Liver (tissue), 9 donors: ENCODE results near the gene HIP1. TPM values are rescaled to one million over a fixed set of nuclear protein-coding genes. Genes with fewer than 3 reads are reported as not detected.

Experiments used
- DNase-seq: peaks from one replicate; pipeline ENCODE4 v3.0.0-alpha.2; 2017; ENCODE audit warnings: low spot score
- H3K27ac ChIP-seq, 2 donors: one replicate each; pipeline ENCODE4 v1.7.0; 2013; ENCODE audit warnings: inconsistent platforms in 2 of 2, low read length in 2 of 2, control low read depth in 1 of 2, low read depth in 1 of 2, mild to moderate bottlenecking in 1 of 2
- H3K27me3 ChIP-seq, 4 donors: one replicate each; pipeline versions ENCODE4 v1.6.1 to v1.7.0; 2013; ENCODE audit warnings: low read length in 3 of 4, inconsistent platforms in 1 of 4, mild to moderate bottlenecking in 1 of 4, moderate library complexity in 1 of 4; ENCODE audit not compliant: control insufficient read depth in 4 of 4, insufficient read depth in 4 of 4
- H3K36me3 ChIP-seq, 4 donors: one replicate each; pipeline versions ENCODE4 v1.6.1 to v1.7.0; 2013; ENCODE audit warnings: low read length in 3 of 4, mild to moderate bottlenecking in 3 of 4, low read depth in 1 of 4, moderate library complexity in 1 of 4; ENCODE audit not compliant: control insufficient read depth in 4 of 4, insufficient read depth in 3 of 4
- H3K4me1 ChIP-seq, 4 donors: one replicate each; pipeline versions ENCODE4 v1.6.1 to v1.7.0; 2013; ENCODE audit warnings: low read length in 3 of 4, mild to moderate bottlenecking in 3 of 4, moderate library complexity in 1 of 4; ENCODE audit not compliant: control insufficient read depth in 4 of 4, insufficient read depth in 4 of 4
- H3K4me3 ChIP-seq, 3 donors: one replicate each; pipeline versions ENCODE4 v1.6.1 to v1.7.0; 2013; ENCODE audit warnings: low read length in 3 of 3, control low read depth in 1 of 3, low read depth in 1 of 3, mild to moderate bottlenecking in 1 of 3
- H3K9ac ChIP-seq, 2 donors: one replicate each; pipeline ENCODE4 v1.7.0; 2013; ENCODE audit warnings: low read length in 2 of 2, mild to moderate bottlenecking in 2 of 2, moderate library complexity in 2 of 2, control low read depth in 1 of 2, low read depth in 1 of 2
- H3K9me3 ChIP-seq, 4 donors: one replicate each; pipeline versions ENCODE4 v1.6.1 to v1.7.0; 2013; ENCODE audit warnings: low read length in 3 of 4; ENCODE audit not compliant: control insufficient read depth in 4 of 4
- ATF3 ChIP-seq: IDR thresholded peaks from 2 replicates; pipeline ENCODE4 v1.6.1; 2016; ENCODE audit warnings: antibody characterized with exemption
- CTCF ChIP-seq: fragments of 150-350 bp; IDR thresholded peaks from 2 replicates; pipeline ENCODE4 v1.5.1; 2017; ENCODE audit warnings: improper control_type of control experiment, low read depth, low read length; ENCODE audit not compliant: missing input control
- EGR1 ChIP-seq, 2 donors: IDR thresholded peaks; 2 replicates each; pipeline ENCODE4 v1.6.1; 2016 to 2018; ENCODE audit warnings: antibody characterized with exemption in 2 of 2, low read depth in 2 of 2
- FOXA1 ChIP-seq: IDR thresholded peaks from 2 replicates; pipeline ENCODE4 v1.6.1; 2016; ENCODE audit warnings: antibody characterized with exemption
- HNF4A ChIP-seq, 2 donors: conservative IDR thresholded peaks; 2 replicates each; pipeline ENCODE4 v1.6.1; 2016; ENCODE audit warnings: antibody characterized with exemption in 2 of 2, mild to moderate bottlenecking in 2 of 2
- HNF4G ChIP-seq: IDR thresholded peaks from 2 replicates; pipeline ENCODE4 v1.6.1; 2016; ENCODE audit warnings: antibody characterized with exemption
- JUND ChIP-seq, 2 donors: IDR thresholded peaks; 2 replicates each; pipeline ENCODE4 v1.6.1; 2016; ENCODE audit warnings: antibody characterized with exemption in 2 of 2
- MAX ChIP-seq: IDR thresholded peaks from 2 replicates; pipeline ENCODE4 v1.6.1; 2016; ENCODE audit warnings: antibody characterized with exemption
- NR2F2 ChIP-seq: IDR thresholded peaks from 2 replicates; pipeline ENCODE4 v1.6.1; 2016; ENCODE audit warnings: antibody characterized with exemption
- RAD21 ChIP-seq, 2 donors: IDR thresholded peaks; 2 replicates each; pipeline ENCODE4 v1.6.1; 2016; ENCODE audit warnings: antibody characterized with exemption in 2 of 2, mild to moderate bottlenecking in 2 of 2
- YY1 ChIP-seq: IDR thresholded peaks from 2 replicates; pipeline ENCODE4 v1.6.1; 2016; ENCODE audit warnings: antibody characterized with exemption, mild to moderate bottlenecking
- WGBS: extraction: QIAGEN DNeasy Blood & Tissue Kit; methylation state at CpG from one replicate; pipeline ENCODE4 v1.1.7; 2013; 5-methylcytosine and 5-hydroxymethylcytosine counted together
- polyA plus RNA-seq, 2 donors: library from polyadenylated mRNA; stranded (reverse) in 1 of 2; unstranded in 1 of 2; fragments of 200-250 nt in 1 of 2; fragments of >200 nt in 1 of 2; fragmentation: Nextera tagmentation in 1 of 2; extraction: Ambion mirVana in 1 of 2; gene quantifications; one replicate each; pipeline versions ENCODE4 v1.2.1 to v1.2.3, GENCODE V29; 2013 to 2015
- total RNA-seq, 2 donors: library from RNA; depleted of rRNA; stranded (reverse); fragments of >200 nt; gene quantifications; one replicate each; pipeline ENCODE4 v1.2.3, GENCODE V29; 2014
- donor health status: healthy.
- donor health status: healthy.
- donor health status: healthy.
- donor health status: healthy.
- donor health status: healthy.

HIP1 gene
- total and polyA plus RNA-seq, 4 donors, result 3.8 to 13.6 (median 7.8) TPM

GRCh38 chr7:75756206-75756990 lies 17.7 kb upstream of the HIP1 start:
- Histone ChIP-seq H3K27ac (no peak overlapping the region), H3K9ac (no peak overlapping the region), H3K4me1 (no peaks in the 10 kb centered on the region), H3K9me3 (no peaks in the 10 kb centered on the region), H3K27me3 (no peaks in the 10 kb centered on the region), H3K36me3 (no peaks in the 10 kb centered on the region), H3K4me3 (no peak overlapping the region)
- no peak for DNase-seq
- TF ChIP-seq HNF4G, result no peak
- 82% methylated on average over 10 of the region's 10 CpGs for WGBS

GRCh38 chr7:75743455-75743859 lies 4.7 kb upstream of the HIP1 start:
- no peak for TF ChIP-seq FOXA1
- peak; percentile 26 for TF ChIP-seq NR2F2

GRCh38 chr7:75740846-75741497 lies 2.2 kb upstream of the HIP1 start:
- H3K4me1 ChIP-seq, result peaks cover 3 to 22% (median 11%) of the 10 kb centered on the region in 4 donors
- H3K27ac ChIP-seq, result no peak overlapping the region
- TF ChIP-seq NR2F2, result no peak
- no peak for TF ChIP-seq HNF4A (conservative IDR thresholded peaks at IDR 0.05)
- TF ChIP-seq ATF3, result no peak
- TF ChIP-seq EGR1 (IDR thresholded peaks at IDR 0.05; ENCODE audit: low read depth in 2 of 2), result no peak
- peak; percentile 22 for TF ChIP-seq YY1
- 51% methylated on average over 13 of the region's 13 CpGs for WGBS
- H3K4me3 ChIP-seq, result no peak overlapping the region
- no peaks in the 10 kb centered on the region for H3K36me3 ChIP-seq
- DNase-seq, result no peak
- no peaks in the 10 kb centered on the region for H3K9me3 ChIP-seq
- no peaks in the 10 kb centered on the region for H3K27me3 ChIP-seq
- H3K9ac ChIP-seq, result no peak overlapping the region

More at GRCh38 chr7:75743455-75743859, 4.7 kb upstream of the HIP1 start:
- Histone ChIP-seq H3K36me3 (no peaks in the 10 kb centered on the region), H3K27ac (no peak overlapping the region), H3K9ac (no peak overlapping the region), H3K27me3 (no peaks in the 10 kb centered on the region), H3K4me3 (no peak overlapping the region), H3K4me1 (peaks cover 0 to 13% (median 3%) of the 10 kb centered on the region in 4 donors), H3K9me3 (no peaks in the 10 kb centered on the region)
- DNase-seq, result no peak
- 68% methylated on average over 4 of the region's 4 CpGs for WGBS

- peak overlapping the region; percentile 41 to 92 for H3K9ac ChIP-seq
- 58% methylated on average over 26 of the region's 26 CpGs for WGBS
- no peak for DNase-seq
- H3K4me3 ChIP-seq, result peak overlapping the region; percentile 83 to 89 (median 85)
- TF ChIP-seq YY1 (no peak), JUND (IDR thresholded peaks at IDR 0.05) (no peak), RAD21 (IDR thresholded peaks at IDR 0.05) (peak; percentile 5 to 36), MAX (no peak), CTCF (no peak), EGR1 (IDR thresholded peaks at IDR 0.05; ENCODE audit: low read depth in 2 of 2) (no peak)
- no peaks in the 10 kb centered on the region for H3K9me3 ChIP-seq
- H3K27me3 ChIP-seq, result no peaks in the 10 kb centered on the region
- no peaks in the 10 kb centered on the region for H3K36me3 ChIP-seq
- H3K4me1 ChIP-seq, result peaks cover 3 to 22% (median 11%) of the 10 kb centered on the region in 4 donors
- peak overlapping the region; percentile 95 to 97 for H3K27ac ChIP-seq
Measured at GRCh38 chr7:75739796-75740672, 1.3 kb upstream of the HIP1 start.
